AG04450 (cell line): ENCODE data around the gene PRKAR1B. TPM values are rescaled to one million over a fixed set of nuclear protein-coding genes. Genes with fewer than 3 reads are reported as not detected.

Source experiments
- CTCF ChIA-PET: fragments of 300-600, 350-600 bp; formaldehyde crosslinking; extraction: SDS; loops from one replicate; lab custom pipeline; 2022; ENCODE audit warnings: antibody characterized with exemption, inconsistent platforms; lab: Charles Lee
- POLR2A ChIA-PET: fragments of 350-600 bp; formaldehyde crosslinking; extraction: SDS; loops from one replicate; lab custom pipeline; 2021; ENCODE audit warnings: antibody characterized with exemption, inconsistent platforms; lab: Yijun Ruan, JAX
- DNase-seq: peaks from one replicate; pipeline ENCODE4 v3.0.0-alpha.2; 2011; ENCODE audit warnings: low read depth, low spot score
- H3K27ac ChIP-seq: one replicate; pipeline ENCODE4 v1.5.1; 2012; ENCODE audit warnings: low read depth, low read length, control low read depth
- H3K27me3 ChIP-seq: one replicate; pipeline ENCODE4 v1.6.0; 2012; ENCODE audit warnings: low read length; ENCODE audit not compliant: control insufficient read depth, insufficient read depth
- H3K4me3 ChIP-seq: 2 replicates; pipeline ENCODE4 v1.5.1; 2011; ENCODE audit warnings: mild to moderate bottlenecking, low read depth, low read length, control low read depth
- H3K9me3 ChIP-seq: 2 replicates; pipeline ENCODE4 v1.5.1; 2012; ENCODE audit warnings: low read length; ENCODE audit not compliant: control insufficient read depth, insufficient read depth
- polyA plus RNA-seq: library from polyadenylated mRNA; depleted of rRNA; stranded (reverse); fragments of >200 nt; gene quantifications from 2 replicates; pipeline ENCODE4 v1.2.3, GENCODE V29; 2011
- TF ChIP-seq, protein P1 (sequence below): IDR thresholded peaks from 2 replicates; pipeline ENCODE4 v1.5.1; 2011; ENCODE audit warnings: low read depth, low read length, control low read depth, inconsistent platforms

PRKAR1B gene
- polyA plus RNA-seq, 1 experiment = 16.1 TPM

GRCh38 chr7:676972-677385, 50.1 kb downstream of the PRKAR1B start:
- TF ChIP-seq, protein P1, sequence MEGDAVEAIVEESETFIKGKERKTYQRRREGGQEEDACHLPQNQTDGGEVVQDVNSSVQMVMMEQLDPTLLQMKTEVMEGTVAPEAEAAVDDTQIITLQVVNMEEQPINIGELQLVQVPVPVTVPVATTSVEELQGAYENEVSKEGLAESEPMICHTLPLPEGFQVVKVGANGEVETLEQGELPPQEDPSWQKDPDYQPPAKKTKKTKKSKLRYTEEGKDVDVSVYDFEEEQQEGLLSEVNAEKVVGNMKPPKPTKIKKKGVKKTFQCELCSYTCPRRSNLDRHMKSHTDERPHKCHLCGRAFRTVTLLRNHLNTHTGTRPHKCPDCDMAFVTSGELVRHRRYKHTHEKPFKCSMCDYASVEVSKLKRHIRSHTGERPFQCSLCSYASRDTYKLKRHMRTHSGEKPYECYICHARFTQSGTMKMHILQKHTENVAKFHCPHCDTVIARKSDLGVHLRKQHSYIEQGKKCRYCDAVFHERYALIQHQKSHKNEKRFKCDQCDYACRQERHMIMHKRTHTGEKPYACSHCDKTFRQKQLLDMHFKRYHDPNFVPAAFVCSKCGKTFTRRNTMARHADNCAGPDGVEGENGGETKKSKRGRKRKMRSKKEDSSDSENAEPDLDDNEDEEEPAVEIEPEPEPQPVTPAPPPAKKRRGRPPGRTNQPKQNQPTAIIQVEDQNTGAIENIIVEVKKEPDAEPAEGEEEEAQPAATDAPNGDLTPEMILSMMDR = no peak
- H3K27ac ChIP-seq = no peak overlapping the region
- DNase-seq = no peak
- no peak overlapping the region for H3K4me3 ChIP-seq
- ChIA-PET CTCF (no interaction called here), POLR2A (no interaction called here)
- no peaks in the 10 kb centered on the region for H3K27me3 ChIP-seq
- peaks cover 10% of the 10 kb centered on the region; the same call in 1 of the 2 replicates for H3K9me3 ChIP-seq

GRCh38 chr7:676246-676971, 50.7 kb downstream of the PRKAR1B start:
- no peak overlapping the region for H3K27ac ChIP-seq
- POLR2A ChIA-PET = no interaction called here
- CTCF ChIA-PET = no interaction called here
- H3K27me3 ChIP-seq = no peaks in the 10 kb centered on the region
- no peak overlapping the region for H3K4me3 ChIP-seq
- TF ChIP-seq, protein P1 = no peak
- no peak for DNase-seq
- H3K9me3 ChIP-seq = peaks cover 5% of the 10 kb centered on the region; the same call in 1 of the 2 replicates

GRCh38 chr7:674454-675410, 52.3 kb downstream of the PRKAR1B start:
- no peak overlapping the region for H3K4me3 ChIP-seq
- DNase-seq = no peak
- H3K27me3 ChIP-seq = no peaks in the 10 kb centered on the region
- TF ChIP-seq, protein P1 = no peak
- H3K27ac ChIP-seq = no peak overlapping the region
- POLR2A ChIA-PET = no interaction called here
- peaks cover 4% of the 10 kb centered on the region; the same call in 1 of the 2 replicates for H3K9me3 ChIP-seq
- CTCF ChIA-PET = no interaction called here

- TF ChIP-seq, protein P1 = no peak
- H3K27ac ChIP-seq = no peak overlapping the region
- no peak for DNase-seq
- ChIA-PET POLR2A (no interaction called here), CTCF (no interaction called here)
- no peaks in the 10 kb centered on the region for H3K27me3 ChIP-seq
- no peak overlapping the region for H3K4me3 ChIP-seq
- peaks cover 7% of the 10 kb centered on the region for H3K9me3 ChIP-seq
Measured at GRCh38 chr7:673681-674453, 53.2 kb downstream of the PRKAR1B start.
